GM19351 (cell line): ENCODE data around the gene NFKBIE.
A peak's percentile ranks its signal among the peaks of the same experiment; 100 is the strongest.

Source experiments
- ATAC-seq: cut with Tn5 transposase; IDR thresholded peaks from one replicate; pipeline ENCODE4 v1.9.1; 2021; ENCODE audit warnings: mild to moderate bottlenecking, moderate library complexity; ENCODE audit not compliant: unreplicated experiment

The NFKBIE gene

DNA sequence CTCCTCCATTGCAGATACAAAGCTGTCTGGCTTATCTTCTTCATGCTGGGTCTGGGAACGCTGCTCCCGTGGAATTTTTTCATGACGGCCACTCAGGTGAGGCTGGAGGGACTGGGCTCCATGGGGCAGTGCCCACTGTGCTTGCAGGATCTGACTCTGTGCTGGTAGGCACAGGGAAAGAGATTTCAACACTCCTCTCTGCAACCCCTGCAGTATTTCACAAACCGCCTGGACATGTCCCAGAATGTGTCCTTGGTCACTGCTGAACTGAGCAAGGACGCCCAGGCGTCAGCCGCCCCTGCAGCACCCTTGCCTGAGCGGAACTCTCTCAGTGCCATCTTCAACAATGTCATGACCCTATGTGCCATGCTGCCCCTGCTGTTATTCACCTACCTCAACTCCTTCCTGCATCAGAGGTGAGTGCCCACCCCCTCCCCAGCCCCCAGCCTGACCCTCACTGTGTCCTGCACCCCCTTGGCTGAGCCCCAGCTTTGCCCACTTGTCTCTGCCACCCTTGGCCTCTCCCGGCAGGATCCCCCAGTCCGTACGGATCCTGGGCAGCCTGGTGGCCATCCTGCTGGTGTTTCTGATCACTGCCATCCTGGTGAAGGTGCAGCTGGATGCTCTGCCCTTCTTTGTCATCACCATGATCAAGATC is 35.8 kb downstream of the NFKBIE start:
- no peak for ATAC-seq

DNA sequence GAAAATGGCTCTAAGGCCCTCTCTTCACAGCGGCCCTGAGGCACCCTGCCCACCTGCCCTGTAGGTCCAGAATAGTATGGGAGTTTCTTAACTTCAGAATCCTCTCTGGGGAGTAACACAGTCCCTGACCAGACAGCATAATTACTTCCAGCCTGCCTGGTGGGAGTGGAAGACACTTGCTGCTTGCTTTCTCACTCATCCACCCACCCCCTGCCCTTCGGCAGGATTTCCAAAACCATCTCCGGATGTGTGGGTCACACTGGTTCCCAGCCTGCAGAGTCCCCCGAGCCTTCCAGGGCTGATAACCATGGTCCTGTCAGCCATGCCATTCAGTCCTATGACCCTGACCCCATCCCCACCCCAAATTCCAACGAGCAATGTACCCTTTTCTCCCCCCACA is 36.5 kb downstream of the NFKBIE start:
- no peak for ATAC-seq

DNA sequence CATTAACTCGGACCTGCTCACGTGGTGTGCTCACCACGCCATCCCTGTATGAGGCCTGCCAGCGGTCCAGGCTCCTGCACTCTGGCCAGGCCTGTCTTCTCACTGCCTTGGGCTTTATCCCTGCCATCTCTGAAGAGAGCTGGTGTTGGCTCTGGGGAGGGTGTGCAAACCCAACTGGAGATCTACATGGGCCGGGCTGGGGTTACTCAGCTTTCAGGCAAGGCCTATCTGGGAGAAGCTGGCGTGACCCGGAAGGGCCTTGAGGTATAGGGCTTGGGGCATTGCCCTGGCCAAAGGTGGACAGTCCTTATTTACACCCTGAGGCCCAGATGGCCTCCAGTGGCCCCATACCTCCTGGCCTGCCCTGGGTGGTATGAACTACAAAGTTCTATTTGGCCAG is 36.9 kb downstream of the NFKBIE start:
- no peak for ATAC-seq

DNA sequence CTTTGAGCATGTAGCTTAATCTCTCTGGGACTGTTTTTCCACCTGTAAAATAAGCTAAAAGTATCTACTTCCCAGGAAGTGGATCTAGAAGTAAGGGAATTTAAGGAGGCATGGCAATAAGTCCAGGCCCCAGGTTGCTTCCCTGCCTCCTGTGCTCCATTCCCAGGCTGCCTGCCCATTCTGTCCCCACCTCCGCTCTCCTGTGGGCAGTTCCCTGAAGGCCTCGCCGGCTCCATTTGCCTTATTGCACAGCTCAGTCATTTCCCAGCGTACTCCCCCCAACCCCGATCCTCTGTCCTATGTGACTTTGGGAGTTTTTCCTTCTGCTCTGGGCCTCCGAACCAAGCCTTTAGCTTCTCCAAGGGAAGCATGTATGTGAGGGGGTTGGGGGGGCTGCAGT is 37.3 kb downstream of the NFKBIE start:
- no peak for ATAC-seq

DNA sequence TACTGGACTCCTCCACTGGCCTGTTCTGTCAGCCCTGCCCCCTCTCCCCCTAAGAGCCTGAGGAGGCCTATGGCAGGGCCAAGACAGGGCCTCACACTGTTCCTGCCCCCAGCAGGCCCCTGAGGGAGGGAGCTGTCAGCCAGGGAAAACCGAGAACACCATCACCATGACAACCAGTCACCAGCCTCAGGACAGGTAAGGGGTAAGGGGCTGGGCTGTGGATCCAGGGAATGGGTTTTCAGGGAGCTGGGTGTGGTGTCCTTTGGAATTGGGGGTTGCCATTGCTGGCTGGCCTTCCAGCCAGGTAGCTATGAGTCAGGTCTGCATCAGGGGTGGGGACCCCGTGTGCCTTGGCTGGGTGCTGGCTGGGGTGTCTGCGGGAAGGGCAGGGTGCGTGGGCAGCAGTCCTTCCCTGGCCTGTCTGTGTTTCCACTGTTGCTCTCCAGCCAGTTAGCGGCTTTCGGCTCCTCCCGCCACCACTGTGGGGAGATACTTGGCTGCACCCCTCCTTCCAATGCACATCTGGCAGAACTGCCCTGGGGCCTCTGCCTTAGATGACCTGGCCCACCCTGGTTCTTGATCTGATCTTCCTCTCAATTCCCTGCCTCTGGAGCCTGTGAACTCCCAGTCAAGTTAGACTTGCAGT is 38.1 kb downstream of the NFKBIE start:
- ATAC-seq, result no peak

DNA sequence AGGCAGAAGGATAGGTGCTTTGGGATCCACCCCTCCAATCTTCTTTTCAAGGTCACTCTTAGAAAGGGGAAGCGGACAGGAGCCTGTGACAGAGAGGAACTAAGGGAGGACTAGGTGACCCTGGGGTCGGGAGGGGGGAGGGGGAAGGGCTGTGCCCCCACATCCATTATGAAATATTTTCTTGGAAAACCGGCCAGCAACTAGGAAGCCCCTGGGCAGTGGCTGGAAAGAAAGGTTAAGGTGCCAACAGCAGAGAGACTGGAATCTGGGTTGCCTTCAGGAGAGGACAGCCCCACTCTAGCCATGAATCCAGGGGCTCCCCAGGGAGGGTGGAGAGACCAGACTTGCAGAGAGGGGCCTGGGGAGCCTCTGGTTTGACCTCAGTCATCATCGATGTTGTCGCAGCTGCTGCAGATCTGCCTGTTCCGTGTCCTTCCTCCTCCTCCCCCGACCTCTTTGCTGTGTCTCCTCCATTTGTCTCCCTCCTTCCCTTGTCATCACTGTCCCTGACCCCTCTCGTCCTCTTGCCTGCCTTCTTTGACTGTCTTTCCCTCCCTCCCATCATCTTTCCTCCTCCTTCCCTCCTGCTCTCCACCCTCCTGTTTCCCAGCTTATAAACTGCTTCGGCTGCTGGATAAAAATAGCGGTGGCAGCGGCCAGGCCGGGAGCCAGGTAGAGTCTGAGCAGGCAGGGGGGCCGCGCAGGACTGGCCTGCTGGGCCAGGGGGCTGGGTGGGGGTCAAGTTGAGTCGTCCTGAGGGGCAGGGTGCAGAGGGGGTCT is 38.8 kb downstream of the NFKBIE start:
- ATAC-seq, result no peak

DNA sequence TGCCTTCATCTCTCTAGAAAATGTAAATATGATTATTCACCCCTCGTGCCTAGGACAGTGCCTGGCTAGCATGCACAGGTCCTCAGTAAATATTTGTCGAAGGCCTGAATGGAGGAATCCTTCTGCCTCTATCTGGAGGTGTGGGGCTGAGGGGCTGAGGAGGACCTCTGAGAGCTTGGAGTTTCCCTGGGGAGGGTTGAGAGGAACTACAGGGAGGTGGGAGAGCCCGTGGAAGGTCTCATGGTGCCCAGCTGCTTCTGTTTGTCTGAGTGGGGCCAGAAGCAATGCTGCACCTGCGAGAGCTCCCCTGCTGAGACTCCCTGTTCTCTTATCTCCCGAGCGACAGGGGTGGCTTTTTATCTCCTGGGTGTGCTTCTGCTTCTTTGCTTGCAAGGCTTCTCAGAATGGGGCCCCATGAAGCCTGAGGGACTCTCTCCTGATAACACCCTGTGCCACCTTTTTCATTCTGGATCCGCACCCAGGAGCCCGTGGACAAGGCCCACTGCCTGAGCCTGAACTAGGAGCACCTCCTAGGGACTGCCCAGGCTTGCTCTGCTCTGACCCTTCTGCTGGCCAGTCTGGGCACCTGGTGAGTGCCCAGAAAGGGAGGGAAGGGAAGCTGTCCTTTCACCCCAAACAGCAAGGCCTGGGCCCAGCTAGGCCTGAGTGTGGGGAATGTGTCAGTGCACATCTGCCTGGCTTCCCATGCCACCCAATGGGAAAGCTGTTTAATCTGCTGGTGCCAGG is 39.6 kb downstream of the NFKBIE start:
- ATAC-seq, result no peak

DNA sequence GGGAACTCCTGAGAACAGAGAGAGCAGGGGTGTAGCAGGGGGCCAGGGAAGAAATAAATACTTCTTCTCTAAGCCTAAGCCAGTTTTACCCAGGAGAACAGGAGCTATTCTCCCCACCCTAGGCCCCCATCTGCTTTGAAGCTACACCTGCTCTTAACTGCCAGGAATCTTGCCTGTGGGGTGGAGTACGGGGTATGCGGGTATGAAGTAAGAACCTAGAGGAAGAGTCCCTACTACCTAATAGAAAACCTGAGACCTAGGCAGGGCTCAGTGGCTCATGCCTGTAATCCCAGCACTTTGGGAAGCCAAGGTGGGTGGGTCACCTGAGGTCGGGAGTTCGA is 40.4 kb downstream of the NFKBIE start:
- ATAC-seq, result no peak

DNA sequence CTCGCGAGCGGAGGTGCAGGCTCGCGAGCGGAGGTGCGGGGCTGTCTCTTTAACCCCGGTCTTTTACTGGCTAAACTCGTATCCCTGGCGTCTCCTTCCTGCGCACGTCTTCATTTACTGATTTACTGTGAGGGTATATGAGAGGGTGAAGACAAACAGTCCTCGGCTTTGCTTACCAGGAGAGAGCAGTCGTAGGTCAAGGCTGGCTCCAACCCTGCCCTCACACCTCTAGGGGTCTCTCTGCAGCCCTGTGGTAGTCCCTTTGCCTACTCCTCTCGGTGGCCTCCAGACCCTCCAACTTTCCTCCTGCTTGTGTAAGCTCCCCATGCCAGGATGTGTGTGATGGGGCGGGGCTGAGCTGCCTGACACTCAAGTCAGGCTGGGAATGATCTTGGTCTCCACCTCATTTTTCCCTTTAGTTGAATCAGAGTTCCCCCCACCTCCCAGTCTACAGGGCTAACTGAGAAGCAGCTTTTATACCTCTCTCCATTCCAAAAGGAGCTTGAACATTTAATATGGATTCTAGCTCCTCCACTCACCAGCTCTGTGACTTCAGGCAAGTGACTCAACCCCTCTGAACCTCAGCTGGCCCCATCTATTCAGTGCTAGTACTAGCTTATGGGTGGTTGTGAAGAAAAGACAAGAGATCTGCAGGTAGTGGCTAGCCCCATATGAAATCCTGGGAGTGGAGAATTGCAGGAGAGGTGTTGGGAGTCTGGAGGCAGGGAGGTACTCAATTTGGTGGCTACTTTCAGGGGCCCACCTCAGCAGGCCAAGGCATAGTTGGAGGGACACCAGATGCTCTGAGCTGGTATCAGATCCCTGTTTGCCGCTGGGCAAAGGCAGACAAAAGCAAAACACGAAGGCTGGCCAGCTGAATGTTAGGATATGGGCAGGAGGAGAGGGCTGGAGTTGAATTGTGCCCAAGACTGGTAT is 41.1 kb downstream of the NFKBIE start:
- peak; percentile 10 for ATAC-seq

DNA sequence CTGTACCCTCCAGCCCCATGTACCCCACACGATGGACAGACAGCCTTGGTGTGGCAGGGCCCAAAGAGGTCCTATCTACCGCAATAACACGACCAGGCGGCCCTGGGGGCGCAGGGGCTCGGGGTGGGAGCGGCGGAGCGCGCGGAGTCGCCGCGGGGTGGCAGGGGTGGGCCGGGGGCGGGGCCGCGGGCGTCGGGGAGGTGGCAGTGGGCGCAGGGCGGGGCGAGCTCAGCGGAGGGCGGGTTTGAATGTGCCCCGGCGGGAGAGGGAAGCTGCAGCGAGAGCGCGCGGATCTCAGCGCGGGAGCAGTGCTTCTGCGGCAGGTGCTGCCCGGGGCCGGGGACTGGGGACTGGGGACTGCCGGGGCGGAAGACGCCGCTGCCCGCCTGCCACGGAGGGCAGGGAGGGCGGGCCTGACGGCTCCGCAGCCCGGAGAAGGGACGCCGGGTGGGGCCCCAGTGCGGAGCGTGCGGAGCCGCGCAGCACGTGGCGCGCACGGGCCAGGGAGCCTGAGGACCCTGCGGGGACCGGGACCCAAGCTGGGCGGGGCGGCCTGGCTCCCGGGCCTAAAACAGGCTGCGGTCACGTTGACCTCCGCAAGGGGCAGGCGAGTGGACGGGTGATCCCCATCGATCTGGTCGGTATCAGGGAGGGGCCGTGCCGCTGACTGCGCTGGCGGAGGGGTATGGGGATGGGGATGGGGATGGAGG is 41.9 kb downstream of the NFKBIE start, which contains the start of gene SLC29A1:
Gene SLC29A1, plus strand, starts transcription at position 277 of the 710 bp plus-strand sequence. CDS start 3,719 bp downstream, outside the sequence.
- peak; percentile 44 for ATAC-seq

DNA sequence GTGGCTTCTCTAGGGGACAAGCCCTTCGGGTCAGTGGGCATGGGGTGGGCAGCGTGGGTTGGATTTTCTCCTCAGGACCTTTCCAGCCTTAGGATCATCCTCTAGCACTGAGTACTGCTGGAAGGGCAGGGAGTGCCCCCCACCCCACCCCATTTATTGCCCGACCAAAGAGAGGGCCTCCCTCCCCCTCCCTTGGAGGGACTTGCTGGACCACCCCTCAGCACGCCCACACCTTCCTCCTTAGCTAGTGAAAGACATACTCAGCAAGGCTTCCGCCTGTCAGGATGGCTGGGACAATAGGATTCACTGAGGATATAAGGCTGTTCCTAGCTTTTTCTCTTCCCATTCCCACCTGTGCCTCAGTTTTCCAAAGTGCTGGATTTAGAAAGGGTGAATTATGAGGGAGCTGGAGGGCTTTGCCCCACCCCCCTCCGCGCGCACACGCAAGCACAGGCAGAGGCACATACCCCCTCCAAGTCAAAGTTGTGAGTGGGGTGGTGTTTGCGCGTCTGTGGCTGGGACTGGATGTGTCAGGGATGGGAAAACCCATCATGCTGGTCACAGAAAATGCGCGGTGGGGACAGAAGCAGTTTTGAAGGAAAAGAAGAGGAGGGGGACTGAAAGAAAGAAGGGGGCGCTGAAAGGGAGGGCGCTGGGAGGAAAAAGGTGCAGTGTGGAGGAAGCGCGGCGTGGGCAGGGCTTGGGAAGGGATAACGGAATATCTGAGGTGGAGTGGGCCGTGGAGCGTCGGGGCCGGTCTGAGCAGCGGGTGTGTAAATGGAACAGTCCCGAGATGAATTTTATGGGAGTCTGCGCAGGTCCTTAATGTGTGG is 42.6 kb downstream of the NFKBIE start:
- ATAC-seq, result no peak

DNA sequence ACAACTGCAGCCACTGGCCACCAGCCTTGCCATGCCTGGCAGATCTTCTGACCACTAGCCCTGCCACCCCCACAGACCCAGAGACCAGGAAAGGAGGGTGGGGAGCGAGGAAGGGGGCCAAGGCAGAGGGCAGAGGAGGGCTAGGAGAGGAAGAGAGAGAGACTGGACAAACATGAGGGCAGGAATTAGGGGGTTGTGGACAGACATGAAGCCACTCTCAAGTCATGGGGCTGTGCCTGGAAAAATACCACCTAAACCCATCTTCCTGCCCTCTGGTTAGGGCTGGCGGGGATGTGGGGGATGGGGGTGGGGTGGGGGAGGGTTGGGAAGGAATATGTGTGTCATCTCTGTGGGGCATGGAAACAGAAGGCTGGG is 43.4 kb downstream of the NFKBIE start:
- no peak for ATAC-seq

DNA sequence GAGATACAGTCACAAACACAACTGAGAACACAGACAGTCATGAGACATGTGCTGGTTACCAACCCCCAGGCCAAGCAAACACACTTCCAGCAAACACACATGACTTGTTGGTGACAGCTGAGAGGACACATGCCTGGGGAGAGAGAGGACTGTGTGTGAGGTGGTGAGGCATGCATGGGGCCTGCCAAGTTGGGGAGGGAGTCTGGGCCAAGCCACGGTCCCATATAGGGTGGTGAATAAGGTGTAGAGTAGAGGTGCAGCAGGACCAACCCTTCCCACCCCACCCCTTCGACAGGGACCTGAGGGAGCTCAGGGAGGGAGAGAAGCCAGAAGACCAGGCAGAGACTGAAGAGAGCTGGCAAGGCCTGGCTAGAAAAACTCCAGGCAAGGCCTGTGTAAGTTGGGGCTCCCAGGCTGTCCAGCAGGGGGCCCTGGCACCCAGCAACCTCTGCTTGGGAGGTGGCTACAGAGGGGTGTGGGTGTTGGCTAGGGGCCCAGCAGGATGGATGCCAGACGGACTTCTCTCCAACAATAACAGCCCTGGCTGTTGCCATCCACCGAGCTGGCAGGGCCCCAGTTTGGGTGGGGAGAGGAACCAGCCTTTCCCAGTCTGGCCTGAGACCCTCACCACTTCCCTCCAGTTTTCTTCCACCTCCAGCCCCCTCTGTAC is 43.9 kb downstream of the NFKBIE start:
- ATAC-seq, result peak; percentile 48

DNA sequence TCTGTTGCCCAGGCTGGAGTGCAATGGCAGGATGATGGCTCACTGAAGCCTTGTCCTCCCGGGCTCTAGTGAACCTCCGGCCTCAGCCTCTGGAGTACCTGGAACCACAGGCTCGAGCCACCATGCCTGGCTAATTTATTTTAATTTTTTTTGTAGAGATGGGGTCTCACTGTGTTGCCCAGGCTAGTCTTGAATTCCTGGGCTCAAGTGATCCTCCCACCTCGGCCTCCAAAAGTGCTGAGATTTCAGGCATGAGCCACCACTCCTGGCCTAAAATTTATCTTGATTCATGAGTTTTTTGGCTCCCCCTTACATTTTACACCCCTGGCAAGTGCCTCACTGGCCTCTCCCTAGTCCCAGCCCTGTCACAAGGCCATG is 44.4 kb downstream of the NFKBIE start:
- ATAC-seq, result no peak

DNA sequence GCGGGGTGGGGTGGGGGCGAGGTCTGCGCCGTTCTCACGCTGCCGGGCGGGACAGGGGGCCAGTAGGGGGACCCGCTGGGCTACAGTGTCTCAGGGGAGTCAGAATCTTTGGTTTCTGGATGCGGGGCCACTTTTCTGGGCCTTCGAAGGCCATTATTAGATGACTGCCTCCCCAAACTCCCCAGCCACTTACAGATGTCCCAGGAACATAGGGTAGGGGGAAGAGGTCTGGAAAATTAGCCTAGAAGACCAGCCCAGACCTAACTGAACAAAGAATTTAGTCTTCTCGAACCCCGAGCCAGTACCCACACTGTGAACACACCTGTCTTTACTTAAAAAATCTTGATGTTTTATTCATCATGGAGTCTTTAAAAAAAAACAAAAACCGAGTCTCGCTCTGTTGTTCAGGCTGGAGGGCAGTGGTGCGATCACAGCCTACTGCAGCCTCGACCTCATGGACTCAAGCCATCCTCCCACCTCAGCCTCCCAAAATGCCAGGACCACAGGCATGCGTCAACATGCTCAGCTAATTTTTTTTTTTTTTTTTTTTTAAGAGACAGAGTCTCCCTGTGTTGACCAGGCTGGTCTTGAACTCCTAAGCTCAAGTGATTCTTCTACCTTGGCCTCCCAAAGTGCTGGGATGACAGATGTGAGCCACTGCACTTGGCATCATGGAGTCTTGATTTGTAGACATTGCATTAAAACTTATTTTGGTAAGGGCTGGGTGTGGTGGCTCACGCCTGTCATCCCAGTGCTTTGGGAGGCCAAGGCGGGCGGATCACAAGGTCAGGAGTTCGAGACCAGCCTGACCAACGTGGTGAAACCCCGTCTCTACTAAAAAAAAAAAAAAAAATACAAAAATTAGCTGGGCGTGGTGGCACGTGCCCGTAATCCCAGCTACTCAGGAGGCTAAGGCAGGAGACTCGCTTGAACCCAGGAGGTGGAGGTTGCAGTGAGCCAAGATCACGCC is 45.3 kb downstream of the NFKBIE start:
- ATAC-seq, result no peak

DNA sequence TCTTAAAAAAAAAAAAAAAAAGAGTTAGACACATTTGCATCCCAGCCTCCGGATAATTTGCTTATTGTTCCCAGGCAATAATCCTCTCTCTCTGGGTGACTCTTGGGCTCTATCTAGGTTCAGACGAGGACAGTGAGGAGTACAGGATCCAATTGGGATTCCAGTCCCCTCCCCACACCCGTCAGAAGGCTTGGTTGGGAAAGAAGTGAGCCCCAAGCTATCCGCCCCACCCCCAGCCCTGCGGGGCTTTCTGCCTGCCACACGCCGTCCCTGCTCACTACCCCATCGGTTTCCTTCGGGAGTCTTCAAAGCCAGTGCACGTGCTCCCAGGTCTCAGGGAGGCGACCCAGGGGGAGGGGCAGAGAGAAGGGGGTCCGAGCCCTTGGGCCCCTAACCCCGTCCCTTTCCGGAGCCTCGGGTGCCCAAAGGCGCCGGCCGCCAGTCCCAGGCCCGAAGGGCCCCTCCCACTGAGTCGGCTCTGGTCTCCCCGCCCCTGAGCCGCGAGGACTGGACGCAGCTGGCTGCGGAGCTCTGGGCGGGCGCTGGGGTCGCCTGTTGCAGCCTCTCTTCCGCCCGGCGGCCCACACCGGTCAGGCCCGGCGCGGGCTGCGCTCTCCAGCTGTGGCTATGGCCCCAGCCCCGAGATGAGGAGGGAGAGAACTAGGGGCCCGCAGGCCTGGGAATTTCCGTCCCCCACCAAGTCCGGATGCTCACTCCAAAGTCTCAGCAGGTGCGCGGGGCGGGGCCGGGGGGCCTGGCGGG is 46.1 kb downstream of the NFKBIE start:
- peak; percentile 50 for ATAC-seq
